ENCODE measurements around the gene ALLC.

DNA sequence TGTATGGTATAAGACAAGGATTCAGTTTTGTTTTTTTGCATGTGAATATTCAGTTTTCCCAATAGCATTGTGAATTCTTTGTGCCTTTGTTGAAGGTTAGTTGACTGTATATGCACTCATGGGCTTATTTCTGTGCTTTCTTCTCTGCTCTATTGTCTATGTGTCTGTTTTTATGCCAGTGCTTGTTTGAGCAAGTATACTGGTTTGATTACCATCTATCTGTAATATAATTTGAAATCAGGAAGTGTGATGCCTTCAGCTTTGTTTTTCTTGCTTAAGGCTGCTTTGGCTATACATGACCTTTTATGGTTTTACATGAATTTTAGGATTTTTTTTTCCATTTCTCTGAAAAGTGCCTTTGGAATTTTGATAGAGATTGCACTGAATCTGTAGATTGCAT, 39.6 kb upstream of the ALLC start:
- TF ChIP-seq, protein P1, sequence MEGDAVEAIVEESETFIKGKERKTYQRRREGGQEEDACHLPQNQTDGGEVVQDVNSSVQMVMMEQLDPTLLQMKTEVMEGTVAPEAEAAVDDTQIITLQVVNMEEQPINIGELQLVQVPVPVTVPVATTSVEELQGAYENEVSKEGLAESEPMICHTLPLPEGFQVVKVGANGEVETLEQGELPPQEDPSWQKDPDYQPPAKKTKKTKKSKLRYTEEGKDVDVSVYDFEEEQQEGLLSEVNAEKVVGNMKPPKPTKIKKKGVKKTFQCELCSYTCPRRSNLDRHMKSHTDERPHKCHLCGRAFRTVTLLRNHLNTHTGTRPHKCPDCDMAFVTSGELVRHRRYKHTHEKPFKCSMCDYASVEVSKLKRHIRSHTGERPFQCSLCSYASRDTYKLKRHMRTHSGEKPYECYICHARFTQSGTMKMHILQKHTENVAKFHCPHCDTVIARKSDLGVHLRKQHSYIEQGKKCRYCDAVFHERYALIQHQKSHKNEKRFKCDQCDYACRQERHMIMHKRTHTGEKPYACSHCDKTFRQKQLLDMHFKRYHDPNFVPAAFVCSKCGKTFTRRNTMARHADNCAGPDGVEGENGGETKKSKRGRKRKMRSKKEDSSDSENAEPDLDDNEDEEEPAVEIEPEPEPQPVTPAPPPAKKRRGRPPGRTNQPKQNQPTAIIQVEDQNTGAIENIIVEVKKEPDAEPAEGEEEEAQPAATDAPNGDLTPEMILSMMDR (conservative IDR thresholded peaks at IDR 0.05; ENCODE audit: low read length) = no peak
- TF ChIP-seq EZH2phosphoT487 (IDR thresholded peaks at IDR 0.05; ENCODE audit: borderline replicate concordance) = no peak

Data from Loucy (cell line).